Keratinocyte (primary cell): ENCODE results near the gene LBP.

Experiments
- CTCF ChIP-seq, 3 experiments: IDR thresholded peaks in 1 of 3; conservative IDR thresholded peaks in 1 of 3; optimal IDR thresholded peaks in 1 of 3; 2 replicates in 2 of 3; 3 replicates in 1 of 3; pipeline versions ENCODE3 to v1.5.1; 2011; ENCODE audit warnings: low read length in 3 of 3, mild to moderate bottlenecking in 3 of 3, moderate library complexity in 2 of 3, control low read depth in 1 of 3, inconsistent platforms in 1 of 3; ENCODE audit not compliant: insufficient read depth in 2 of 3; ENCODE audit errors: extremely low read depth in 1 of 3
- EZH2 ChIP-seq: IDR thresholded peaks from one replicate; pipeline ENCODE4 v1.6.1; 2012; ENCODE audit warnings: inconsistent platforms, mild to moderate bottlenecking, low read length, moderate library complexity

GRCh38 chr20:38424401-38424800 lies 78.1 kb downstream of the LBP start:
- TF ChIP-seq CTCF (optimal IDR thresholded peaks at IDR 0.05 in 1 of 3, IDR thresholded peaks at IDR 0.05 in 1 of 3, conservative IDR thresholded peaks at IDR 0.05 in 1 of 3; ENCODE audit: extremely low read depth in 1 of 3, insufficient read depth in 2 of 3, low read length in 3 of 3) (no peak), EZH2 (no peak)
